HepG2 (cell line): Measurements from ENCODE around the gene TNFSF12. TPM values are rescaled to one million over a fixed set of nuclear protein-coding genes. Genes with fewer than 3 reads are reported as not detected.
A peak's percentile ranks its signal among the peaks of the same experiment; 100 is the strongest.

Source experiments
- DPF2 ChIP-seq: sonication (generic); formaldehyde crosslinking; IDR thresholded peaks from 2 replicates; pipeline ENCODE4 v1.4.0; 2020; ENCODE audit warnings: mild to moderate bottlenecking, low read depth, missing genetic modification reagents, borderline replicate concordance
- GTF3A ChIP-seq: sonication (generic); formaldehyde crosslinking; conservative IDR thresholded peaks from 2 replicates; pipeline ENCODE4 v1.4.0; 2020; ENCODE audit warnings: mild to moderate bottlenecking, missing genetic modification reagents
- HHEX ChIP-seq: IDR thresholded peaks from 2 replicates; pipeline ENCODE4 v1.6.1; 2016; ENCODE audit warnings: control low read depth
- KDM6A ChIP-seq: IDR thresholded peaks from 2 replicates; pipeline ENCODE4 v1.6.1; 2016; ENCODE audit warnings: low read depth
- MAFF ChIP-seq: IDR thresholded peaks from 2 replicates; pipeline ENCODE4 v1.6.1; 2011; ENCODE audit warnings: low read depth, low read length, improper control_type of control experiment
- MTA3 ChIP-seq: sonication (generic); formaldehyde crosslinking; IDR thresholded peaks from 2 replicates; pipeline ENCODE4 v1.4.0; 2020; ENCODE audit warnings: missing genetic modification reagents
- NBN ChIP-seq: fragments of 450-650 bp; conservative IDR thresholded peaks from 2 replicates; pipeline ENCODE4 v1.6.1; 2017
- RCOR2 ChIP-seq: IDR thresholded peaks from 2 replicates; pipeline ENCODE4 v1.6.1; 2016; ENCODE audit warnings: missing biosample characterization, missing genetic modification reagents
- TMF1 ChIP-seq: sonication (generic); formaldehyde crosslinking; IDR thresholded peaks from 2 replicates; pipeline ENCODE4 v1.8.1; 2022; ENCODE audit warnings: low read depth, missing genetic modification reagents
- XBP1 ChIP-seq: sonication (generic); formaldehyde crosslinking; IDR thresholded peaks from 2 replicates; pipeline ENCODE4 v1.5.0; 2020; ENCODE audit warnings: missing genetic modification reagents
- ZMYM2 ChIP-seq: sonication (generic); formaldehyde crosslinking; IDR thresholded peaks from 2 replicates; pipeline ENCODE4 v1.8.0; 2022; ENCODE audit warnings: mild to moderate bottlenecking, missing genetic modification reagents
- ZNF431 ChIP-seq: sonication (generic); formaldehyde crosslinking; IDR thresholded peaks from 2 replicates; pipeline ENCODE4 v1.9.0; 2022; ENCODE audit warnings: missing genetic modification reagents, low read depth, mild to moderate bottlenecking, borderline replicate concordance
- ZNF577 ChIP-seq: sonication (generic); formaldehyde crosslinking; IDR thresholded peaks from 2 replicates; pipeline ENCODE4 v1.4.0; 2020; ENCODE audit warnings: mild to moderate bottlenecking, low read depth, missing genetic modification reagents, borderline replicate concordance
- polyA plus RNA-seq, 8 experiments: library from polyadenylated mRNA; depleted of rRNA in 3 of 8; stranded (reverse) in 7 of 8; unstranded in 1 of 8; fragments of >200 nt; fragmentation: Illumina TruSeq in 4 of 8; extraction: Trizol in 4 of 8; gene quantifications; 2 replicates each; pipeline versions ENCODE4 v1.2.1 to v1.2.3, GENCODE V29; 2011 to 2016; ENCODE audit warnings: low read depth in 4 of 8, missing spikeins in 1 of 8, mixed read lengths in 1 of 8; ENCODE audit not compliant: insufficient read depth in 1 of 8
- total RNA-seq, 5 experiments: library from RNA; depleted of rRNA; stranded (reverse); fragments of >200 nt; fragmentation: Illumina TruSeq; extraction: Trizol; gene quantifications; 2 replicates each; pipeline ENCODE4 v1.2.3, GENCODE V29; 2016; ENCODE audit warnings: low read depth in 1 of 5
- TF ChIP-seq, protein P1 (sequence below): sonication (generic); formaldehyde crosslinking; IDR thresholded peaks from 2 replicates; pipeline ENCODE4 v1.4.0; 2020; ENCODE audit warnings: missing genetic modification reagents, borderline replicate concordance
- TF ChIP-seq, protein P2 (sequence below): sonication (generic); formaldehyde crosslinking; conservative IDR thresholded peaks from 2 replicates; pipeline ENCODE4 v1.4.0; 2020; ENCODE audit warnings: missing genetic modification reagents
- TF ChIP-seq, protein P3 (sequence below): sonication (generic); formaldehyde crosslinking; IDR thresholded peaks from 2 replicates; pipeline ENCODE4 v1.5.0; 2020; ENCODE audit warnings: mild to moderate bottlenecking, low read depth, missing genetic modification reagents, borderline replicate concordance
- TF ChIP-seq, protein P4 (sequence below), 2 experiments: fragments of 450-650 bp in 1 of 2; sonication (generic) in 1 of 2; formaldehyde crosslinking; IDR thresholded peaks; 2 replicates each; pipeline versions ENCODE4 v1.5.0 to v1.8.0; 2020 to 2022; ENCODE audit warnings: mild to moderate bottlenecking in 1 of 2, missing genetic modification reagents in 1 of 2
- TF ChIP-seq, protein P5 (sequence below): sonication (generic); formaldehyde crosslinking; IDR thresholded peaks from 2 replicates; pipeline ENCODE4 v1.4.0; 2020; ENCODE audit warnings: mild to moderate bottlenecking, missing genetic modification reagents
- TF ChIP-seq, protein P6 (sequence below): sonication (generic); formaldehyde crosslinking; IDR thresholded peaks from 2 replicates; pipeline ENCODE4 v1.4.0; 2020; ENCODE audit warnings: mild to moderate bottlenecking, missing genetic modification reagents, borderline replicate concordance

Gene TNFSF12
- total and polyA plus RNA-seq, 2 of the 13 experiments (the other 11 are each of a cell fraction or from before 2014, with no cell fraction given), result 0.93 to 7.2 TPM

DNA sequence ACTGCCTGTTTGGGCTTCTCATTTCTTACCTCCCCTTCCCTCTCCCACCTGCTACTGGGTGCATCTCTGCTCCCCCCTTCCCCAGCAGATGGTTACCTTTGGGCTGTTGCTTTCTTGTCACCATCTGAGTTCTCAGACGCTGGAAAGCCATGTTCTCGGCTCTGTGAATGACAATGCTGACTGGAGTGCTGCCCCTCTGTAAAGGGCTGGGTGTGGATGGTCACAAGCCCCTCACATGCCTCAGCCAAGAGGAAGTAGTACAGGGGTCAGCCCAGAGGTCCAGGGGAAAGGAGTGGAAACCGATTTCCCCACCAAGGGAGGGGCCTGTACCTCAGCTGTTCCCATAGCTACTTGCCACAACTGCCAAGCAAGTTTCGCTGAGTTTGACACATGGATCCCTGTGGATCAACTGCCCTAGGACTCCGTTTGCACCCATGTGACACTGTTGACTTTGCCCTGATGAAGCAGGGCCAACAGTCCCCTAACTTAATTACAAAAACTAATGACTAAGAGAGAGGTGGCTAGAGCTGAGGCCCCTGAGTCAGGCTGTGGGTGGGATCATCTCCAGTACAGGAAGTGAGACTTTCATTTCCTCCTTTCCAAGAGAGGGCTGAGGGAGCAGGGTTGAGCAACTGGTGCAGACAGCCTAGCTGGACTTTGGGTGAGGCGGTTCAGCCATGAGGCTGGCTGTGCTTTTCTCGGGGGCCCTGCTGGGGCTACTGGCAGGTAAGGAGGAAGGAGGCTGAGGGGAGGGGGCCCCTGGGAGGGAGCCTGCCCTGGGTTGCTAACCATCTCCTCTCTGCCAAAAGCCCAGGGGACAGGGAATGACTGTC is 30.4 kb downstream of the TNFSF12 start, which contains the start of gene CD68 (continued):
- TF ChIP-seq, protein P1, sequence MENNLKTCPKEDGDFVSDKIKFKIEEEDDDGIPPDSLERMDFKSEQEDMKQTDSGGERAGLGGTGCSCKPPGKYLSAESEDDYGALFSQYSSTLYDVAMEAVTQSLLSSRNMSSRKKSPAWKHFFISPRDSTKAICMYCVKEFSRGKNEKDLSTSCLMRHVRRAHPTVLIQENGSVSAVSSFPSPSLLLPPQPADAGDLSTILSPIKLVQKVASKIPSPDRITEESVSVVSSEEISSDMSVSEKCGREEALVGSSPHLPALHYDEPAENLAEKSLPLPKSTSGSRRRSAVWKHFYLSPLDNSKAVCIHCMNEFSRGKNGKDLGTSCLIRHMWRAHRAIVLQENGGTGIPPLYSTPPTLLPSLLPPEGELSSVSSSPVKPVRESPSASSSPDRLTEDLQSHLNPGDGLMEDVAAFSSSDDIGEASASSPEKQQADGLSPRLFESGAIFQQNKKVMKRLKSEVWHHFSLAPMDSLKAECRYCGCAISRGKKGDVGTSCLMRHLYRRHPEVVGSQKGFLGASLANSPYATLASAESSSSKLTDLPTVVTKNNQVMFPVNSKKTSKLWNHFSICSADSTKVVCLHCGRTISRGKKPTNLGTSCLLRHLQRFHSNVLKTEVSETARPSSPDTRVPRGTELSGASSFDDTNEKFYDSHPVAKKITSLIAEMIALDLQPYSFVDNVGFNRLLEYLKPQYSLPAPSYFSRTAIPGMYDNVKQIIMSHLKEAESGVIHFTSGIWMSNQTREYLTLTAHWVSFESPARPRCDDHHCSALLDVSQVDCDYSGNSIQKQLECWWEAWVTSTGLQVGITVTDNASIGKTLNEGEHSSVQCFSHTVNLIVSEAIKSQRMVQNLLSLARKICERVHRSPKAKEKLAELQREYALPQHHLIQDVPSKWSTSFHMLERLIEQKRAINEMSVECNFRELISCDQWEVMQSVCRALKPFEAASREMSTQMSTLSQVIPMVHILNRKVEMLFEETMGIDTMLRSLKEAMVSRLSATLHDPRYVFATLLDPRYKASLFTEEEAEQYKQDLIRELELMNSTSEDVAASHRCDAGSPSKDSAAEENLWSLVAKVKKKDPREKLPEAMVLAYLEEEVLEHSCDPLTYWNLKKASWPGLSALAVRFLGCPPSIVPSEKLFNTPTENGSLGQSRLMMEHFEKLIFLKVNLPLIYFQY (CRISPR knock-in tag), result no peak; the same call in 1 of the 2 replicates
- TF ChIP-seq, protein P2, sequence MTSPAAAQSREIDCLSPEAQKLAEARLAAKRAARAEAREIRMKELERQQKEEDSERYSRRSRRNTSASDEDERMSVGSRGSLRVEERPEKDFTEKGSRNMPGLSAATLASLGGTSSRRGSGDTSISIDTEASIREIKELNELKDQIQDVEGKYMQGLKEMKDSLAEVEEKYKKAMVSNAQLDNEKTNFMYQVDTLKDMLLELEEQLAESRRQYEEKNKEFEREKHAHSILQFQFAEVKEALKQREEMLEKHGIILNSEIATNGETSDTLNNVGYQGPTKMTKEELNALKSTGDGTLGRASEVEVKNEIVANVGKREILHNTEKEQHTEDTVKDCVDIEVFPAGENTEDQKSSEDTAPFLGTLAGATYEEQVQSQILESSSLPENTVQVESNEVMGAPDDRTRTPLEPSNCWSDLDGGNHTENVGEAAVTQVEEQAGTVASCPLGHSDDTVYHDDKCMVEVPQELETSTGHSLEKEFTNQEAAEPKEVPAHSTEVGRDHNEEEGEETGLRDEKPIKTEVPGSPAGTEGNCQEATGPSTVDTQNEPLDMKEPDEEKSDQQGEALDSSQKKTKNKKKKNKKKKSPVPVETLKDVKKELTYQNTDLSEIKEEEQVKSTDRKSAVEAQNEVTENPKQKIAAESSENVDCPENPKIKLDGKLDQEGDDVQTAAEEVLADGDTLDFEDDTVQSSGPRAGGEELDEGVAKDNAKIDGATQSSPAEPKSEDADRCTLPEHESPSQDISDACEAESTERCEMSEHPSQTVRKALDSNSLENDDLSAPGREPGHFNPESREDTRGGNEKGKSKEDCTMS, result no peak
- TF ChIP-seq HHEX (CRISPR knock-in tag) (no peak), RCOR2 (peak; percentile 36; the same call in 1 of the 2 replicates), ZNF577 (CRISPR knock-in tag) (no peak), ZNF431 (CRISPR knock-in tag) (peak; percentile 51), KDM6A (peak; percentile 71), MAFF (peak; percentile 65), ZMYM2 (CRISPR knock-in tag) (peak; percentile 44; the same call in 1 of the 2 replicates), DPF2 (CRISPR knock-in tag) (0 out of 2 replicates have a peak, but pooled peaks have one; percentile 8), GTF3A (CRISPR knock-in tag) (no peak), TMF1 (CRISPR knock-in tag) (no peak), MTA3 (CRISPR knock-in tag) (no peak), NBN (no peak), XBP1 (CRISPR knock-in tag) (0 out of 2 replicates have a peak, but pooled peaks have one; percentile 36)
- TF ChIP-seq, protein P3, sequence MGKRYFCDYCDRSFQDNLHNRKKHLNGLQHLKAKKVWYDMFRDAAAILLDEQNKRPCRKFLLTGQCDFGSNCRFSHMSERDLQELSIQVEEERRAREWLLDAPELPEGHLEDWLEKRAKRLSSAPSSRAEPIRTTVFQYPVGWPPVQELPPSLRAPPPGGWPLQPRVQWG (CRISPR knock-in tag), result no peak
- TF ChIP-seq, protein P4, sequence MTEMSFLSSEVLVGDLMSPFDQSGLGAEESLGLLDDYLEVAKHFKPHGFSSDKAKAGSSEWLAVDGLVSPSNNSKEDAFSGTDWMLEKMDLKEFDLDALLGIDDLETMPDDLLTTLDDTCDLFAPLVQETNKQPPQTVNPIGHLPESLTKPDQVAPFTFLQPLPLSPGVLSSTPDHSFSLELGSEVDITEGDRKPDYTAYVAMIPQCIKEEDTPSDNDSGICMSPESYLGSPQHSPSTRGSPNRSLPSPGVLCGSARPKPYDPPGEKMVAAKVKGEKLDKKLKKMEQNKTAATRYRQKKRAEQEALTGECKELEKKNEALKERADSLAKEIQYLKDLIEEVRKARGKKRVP (CRISPR knock-in tag; IDR thresholded peaks at IDR 0.05), result peak; percentile 52 to 56; a peak in 3 of 4 replicates
- TF ChIP-seq, protein P5, sequence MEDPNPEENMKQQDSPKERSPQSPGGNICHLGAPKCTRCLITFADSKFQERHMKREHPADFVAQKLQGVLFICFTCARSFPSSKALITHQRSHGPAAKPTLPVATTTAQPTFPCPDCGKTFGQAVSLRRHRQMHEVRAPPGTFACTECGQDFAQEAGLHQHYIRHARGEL (CRISPR knock-in tag), result no peak
- TF ChIP-seq, protein P6, sequence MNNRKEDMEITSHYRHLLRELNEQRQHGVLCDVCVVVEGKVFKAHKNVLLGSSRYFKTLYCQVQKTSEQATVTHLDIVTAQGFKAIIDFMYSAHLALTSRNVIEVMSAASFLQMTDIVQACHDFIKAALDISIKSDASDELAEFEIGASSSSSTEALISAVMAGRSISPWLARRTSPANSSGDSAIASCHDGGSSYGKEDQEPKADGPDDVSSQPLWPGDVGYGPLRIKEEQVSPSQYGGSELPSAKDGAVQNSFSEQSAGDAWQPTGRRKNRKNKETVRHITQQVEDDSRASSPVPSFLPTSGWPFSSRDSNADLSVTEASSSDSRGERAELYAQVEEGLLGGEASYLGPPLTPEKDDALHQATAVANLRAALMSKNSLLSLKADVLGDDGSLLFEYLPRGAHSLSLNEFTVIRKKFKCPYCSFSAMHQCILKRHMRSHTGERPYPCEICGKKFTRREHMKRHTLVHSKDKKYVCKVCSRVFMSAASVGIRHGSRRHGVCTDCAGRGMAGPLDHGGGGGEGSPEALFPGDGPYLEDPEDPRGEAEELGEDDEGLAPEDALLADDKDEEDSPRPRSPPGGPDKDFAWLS (CRISPR knock-in tag), result 0 out of 2 replicates have a peak, but pooled peaks have one; percentile 1
